ENCODE measurements around the gene PALM3. TPM values are rescaled to one million over a fixed set of nuclear protein-coding genes. Genes with fewer than 3 reads are reported as not detected.

PALM3 gene
- total and polyA plus RNA-seq, 10 of the 15 experiments (the other 5 are each of a cell fraction or from before 2014, with no cell fraction given) = 0.07 TPM; not detected in 9

DNA sequence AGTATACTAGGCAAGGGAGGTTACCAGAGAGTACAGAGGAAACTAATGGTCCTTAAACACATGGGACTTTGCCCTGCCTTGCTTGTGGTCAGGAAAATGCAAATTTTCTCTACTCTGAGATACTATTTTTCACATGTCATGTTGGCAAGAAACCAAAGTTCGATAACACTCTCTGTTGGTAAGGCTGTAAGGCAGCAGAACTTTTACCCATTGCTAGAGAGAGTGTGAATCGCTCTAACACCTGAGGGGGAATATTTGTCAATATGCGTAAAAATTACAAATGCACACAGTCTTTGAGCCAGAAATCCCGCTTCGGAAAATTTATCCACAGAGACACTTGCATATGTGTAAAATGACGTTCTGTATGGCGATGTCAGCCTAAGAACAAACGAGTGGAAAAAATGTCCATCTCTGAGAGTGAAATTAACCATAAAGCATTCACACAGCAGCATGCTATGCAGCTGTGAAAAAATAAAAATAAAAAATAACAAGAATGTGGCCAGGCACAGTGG lies 46.3 kb downstream of the PALM3 start (continued):
- TF ChIP-seq, protein P1, sequence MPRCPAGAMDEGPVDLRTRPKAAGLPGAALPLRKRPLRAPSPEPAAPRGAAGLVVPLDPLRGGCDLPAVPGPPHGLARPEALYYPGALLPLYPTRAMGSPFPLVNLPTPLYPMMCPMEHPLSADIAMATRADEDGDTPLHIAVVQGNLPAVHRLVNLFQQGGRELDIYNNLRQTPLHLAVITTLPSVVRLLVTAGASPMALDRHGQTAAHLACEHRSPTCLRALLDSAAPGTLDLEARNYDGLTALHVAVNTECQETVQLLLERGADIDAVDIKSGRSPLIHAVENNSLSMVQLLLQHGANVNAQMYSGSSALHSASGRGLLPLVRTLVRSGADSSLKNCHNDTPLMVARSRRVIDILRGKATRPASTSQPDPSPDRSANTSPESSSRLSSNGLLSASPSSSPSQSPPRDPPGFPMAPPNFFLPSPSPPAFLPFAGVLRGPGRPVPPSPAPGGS (IDR thresholded peaks at IDR 0.05; ENCODE audit: borderline replicate concordance, insufficient read depth, low read depth, low read length, poor library complexity, severe bottlenecking) = peak; percentile 33

GRCh38 chr19:14012378-14012915 lies 49.4 kb downstream of the PALM3 start:
- H3K9me3 ChIP-seq (replicated peaks; ENCODE audit: control insufficient read depth, insufficient read depth, low read length) = no peaks in the 10 kb centered on the region
- ChIA-PET RAD21 (ENCODE audit: unreplicated experiment) (interaction anchor here (0.6 kb wide), 1 partner anchor 8 kb away, joined by 3 read pairs; no protein-coding TSS in a partner anchor), SMC1A (ENCODE audit: uncharacterized antibody, unreplicated experiment) (interaction anchor here (0.6 to 1.2 kb wide), 3 partner anchors 10 to 322 kb away, joined by 3 read pairs; no protein-coding TSS in a partner anchor), CTCF (no interaction called here), POLR2A (interaction anchor here (0.6 kb wide), 1 partner anchor 212 kb away, joined by 7 read pairs; no protein-coding TSS in a partner anchor)
- H4K20me1 ChIP-seq (ENCODE audit: control insufficient read depth, insufficient read depth) = no peaks in the 10 kb centered on the region
- 14% methylated on average over 2 of the region's 2 CpGs for WGBS (ENCODE audit: insufficient coverage, insufficient replicate concordance, low lambda C conversion rate, missing lambda C conversion rate)
- H3K9ac ChIP-seq (ENCODE audit: control insufficient read depth, insufficient read depth, low read length) = no peak overlapping the region
- no peak overlapping the region for H3K4me2 ChIP-seq (ENCODE audit: control insufficient read depth, insufficient read depth)
- 0 out of 4 replicates have a peak, but pooled peaks of 1 of the 2 experiments have one; percentile 18 for TF ChIP-seq IKZF2 (IDR thresholded peaks at IDR 0.05)
- TF ChIP-seq ATF7 (IDR thresholded peaks at IDR 0.05; ENCODE audit: low read depth) = peak; percentile 10; the same call in 1 of the 2 replicates
- TF ChIP-seq, protein P2, sequence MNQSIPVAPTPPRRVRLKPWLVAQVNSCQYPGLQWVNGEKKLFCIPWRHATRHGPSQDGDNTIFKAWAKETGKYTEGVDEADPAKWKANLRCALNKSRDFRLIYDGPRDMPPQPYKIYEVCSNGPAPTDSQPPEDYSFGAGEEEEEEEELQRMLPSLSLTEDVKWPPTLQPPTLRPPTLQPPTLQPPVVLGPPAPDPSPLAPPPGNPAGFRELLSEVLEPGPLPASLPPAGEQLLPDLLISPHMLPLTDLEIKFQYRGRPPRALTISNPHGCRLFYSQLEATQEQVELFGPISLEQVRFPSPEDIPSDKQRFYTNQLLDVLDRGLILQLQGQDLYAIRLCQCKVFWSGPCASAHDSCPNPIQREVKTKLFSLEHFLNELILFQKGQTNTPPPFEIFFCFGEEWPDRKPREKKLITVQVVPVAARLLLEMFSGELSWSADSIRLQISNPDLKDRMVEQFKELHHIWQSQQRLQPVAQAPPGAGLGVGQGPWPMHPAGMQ (IDR thresholded peaks at IDR 0.05; ENCODE audit: borderline replicate concordance) = no peak
- peak; percentile 23; the same call in 1 of the 2 replicates for TF ChIP-seq MTA2 (IDR thresholded peaks at IDR 0.05; ENCODE audit: low read depth)
- TF ChIP-seq POU2F2 (IDR thresholded peaks at IDR 0.05; ENCODE audit: borderline replicate concordance, low read depth, low read length) = peak; percentile 39; the same call in 1 of the 3 replicates
- intact Hi-C loops (cut with micrococcal nuclease; ENCODE audit: unreplicated experiment) = no loop called here
- no peaks in the 10 kb centered on the region for H3K79me2 ChIP-seq (ENCODE audit: control insufficient read depth, insufficient read depth, low read length)
- in situ Hi-C loops (cut with MboI) = loop anchor here (10.0 kb wide), 1 partner anchor 848 kb away; no protein-coding TSS in a partner anchor
- BruUV-seq (replicated peaks) = no TSS peak
- DNase-seq (ENCODE audit: low read depth, low spot score) (no peak), ATAC-seq (no peak), FAIRE-seq (no peak)
- no peak overlapping the region for H2AFZ ChIP-seq (ENCODE audit: control insufficient read depth, low read depth, low read length)
- H3K4me3 ChIP-seq = no peak overlapping the region
- H3K4me1 ChIP-seq (ENCODE audit: control insufficient read depth, insufficient read depth, low read length) = peaks cover 22% of the 10 kb centered on the region
- H3K27me3 ChIP-seq (replicated peaks in 1 of 2; ENCODE audit: control insufficient read depth in 2 of 2, insufficient read depth in 2 of 2, low read length in 1 of 2) = no peaks in the 10 kb centered on the region
- no peaks in the 10 kb centered on the region for H3K36me3 ChIP-seq (ENCODE audit: control insufficient read depth in 2 of 2, insufficient read depth in 2 of 2, low read length in 1 of 2)
- H3K27ac ChIP-seq (ENCODE audit: control insufficient read depth, insufficient read depth) = no peak overlapping the region

Data from GM12878 (cell line).